Large intestine (tissue), 3 donors: ENCODE measurements around the gene ZIM2. TPM values are rescaled to one million over a fixed set of nuclear protein-coding genes. Genes with fewer than 3 reads are reported as not detected.
A peak's percentile ranks its signal among the peaks of the same experiment; 100 is the strongest.
"Not testable (repeated sequence)": the region's sequence is repeated elsewhere in the genome, so short reads cannot be mapped to it uniquely, and the experiment has no call there.

ENCODE experiments used
- DNase-seq, 2 donors: peaks; one replicate each; pipeline versions ENCODE4 v3.0.0 to v3.0.0-alpha.2; 2013
- H3K27ac ChIP-seq: one replicate; pipeline ENCODE4 v1.5.1; 2013; ENCODE audit warnings: low read length
- H3K27me3 ChIP-seq: 2 replicates; pipeline ENCODE4 v1.6.1; 2013; ENCODE audit warnings: low read length; ENCODE audit not compliant: control insufficient read depth, insufficient read depth
- H3K36me3 ChIP-seq: 2 replicates; pipeline ENCODE4 v1.6.1; 2013; ENCODE audit warnings: low read length; ENCODE audit not compliant: control insufficient read depth, insufficient read depth
- H3K4me1 ChIP-seq: one replicate; pipeline ENCODE4 v1.6.1; 2013; ENCODE audit warnings: low read length; ENCODE audit not compliant: control insufficient read depth, insufficient read depth
- H3K4me3 ChIP-seq: one replicate; pipeline ENCODE4 v1.5.1; 2013; ENCODE audit warnings: low read length
- H3K9me3 ChIP-seq: one replicate; pipeline ENCODE4 v1.6.1; 2013; ENCODE audit warnings: mild to moderate bottlenecking, low read depth, low read length, moderate library complexity; ENCODE audit not compliant: control insufficient read depth
- WGBS: methylation state at CpG from one replicate; pipeline ENCODE4 v1.1.5; 2013; ENCODE audit warnings: low lambda C conversion rate; ENCODE audit not compliant: insufficient coverage; 5-methylcytosine and 5-hydroxymethylcytosine counted together
- polyA plus RNA-seq: library from polyadenylated mRNA; unstranded; fragments of 120-200 nt; gene quantifications from one replicate; pipeline ENCODE4 v1.2.1, GENCODE V29; 2013

Gene ZIM2
- polyA plus RNA-seq, 1 donor = 1.3 TPM

DNA sequence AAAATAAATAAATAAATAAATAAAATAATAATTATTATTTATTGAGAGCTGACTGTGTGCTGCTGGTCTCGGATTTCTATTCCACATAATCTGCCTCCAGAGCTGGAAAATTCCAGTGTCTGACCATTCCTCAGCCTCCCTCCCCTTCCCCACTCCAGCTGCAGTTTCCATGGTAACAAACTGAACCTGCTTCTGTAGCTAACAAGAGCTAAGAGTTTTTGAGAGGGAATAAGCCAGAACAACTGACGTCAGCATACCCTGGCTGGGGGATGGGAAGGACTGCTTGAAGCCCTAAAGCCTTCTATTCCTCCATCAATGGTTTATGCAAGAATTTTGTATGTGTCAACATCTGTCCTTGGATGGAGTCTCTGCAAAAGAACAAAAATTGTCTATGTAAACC is 26.0 kb upstream of the ZIM2 start:
- Histone ChIP-seq H3K4me3 (no peak overlapping the region), H3K9me3 (peaks cover 8% of the 10 kb centered on the region), H3K4me1 (no peaks in the 10 kb centered on the region), H3K27me3 (peaks cover 5% of the 10 kb centered on the region), H3K27ac (no peak overlapping the region), H3K36me3 (no peaks in the 10 kb centered on the region)
- WGBS = no CpG with 5 or more reads among the region's 2 CpGs
- DNase-seq = peak; percentile 23 to 25

GRCh38 chr19:56864443-56865125 is 24.1 kb upstream of the ZIM2 start:
- no peak for DNase-seq
- Histone ChIP-seq H3K27me3 (peaks cover 5% of the 10 kb centered on the region), H3K4me1 (no peaks in the 10 kb centered on the region), H3K27ac (no peak overlapping the region), H3K9me3 (peaks cover 8% of the 10 kb centered on the region), H3K4me3 (no peak overlapping the region), H3K36me3 (no peaks in the 10 kb centered on the region)
- 80% methylated on average over 4 of the region's 50 CpGs for WGBS

GRCh38 chr19:56862741-56863140 is 22.2 kb upstream of the ZIM2 start:
- Histone ChIP-seq H3K4me1 (no peaks in the 10 kb centered on the region), H3K9me3 (peaks cover 8% of the 10 kb centered on the region), H3K27me3 (peaks cover 5% of the 10 kb centered on the region), H3K36me3 (no peaks in the 10 kb centered on the region), H3K27ac (no peak overlapping the region), H3K4me3 (no peak overlapping the region)
- WGBS = no CpG with 5 or more reads among the region's 4 CpGs
- no peak for DNase-seq

- WGBS = no CpG with 5 or more reads among the region's 10 CpGs
- H3K4me3 ChIP-seq, H3K9me3 ChIP-seq, H3K27ac ChIP-seq, H3K4me1 ChIP-seq, H3K27me3 ChIP-seq, H3K36me3 ChIP-seq, DNase-seq: not testable (repeated sequence)
These were observed 19.9 kb upstream of the ZIM2 start for GRCh38 chr19:56860409-56860808.

DNA sequence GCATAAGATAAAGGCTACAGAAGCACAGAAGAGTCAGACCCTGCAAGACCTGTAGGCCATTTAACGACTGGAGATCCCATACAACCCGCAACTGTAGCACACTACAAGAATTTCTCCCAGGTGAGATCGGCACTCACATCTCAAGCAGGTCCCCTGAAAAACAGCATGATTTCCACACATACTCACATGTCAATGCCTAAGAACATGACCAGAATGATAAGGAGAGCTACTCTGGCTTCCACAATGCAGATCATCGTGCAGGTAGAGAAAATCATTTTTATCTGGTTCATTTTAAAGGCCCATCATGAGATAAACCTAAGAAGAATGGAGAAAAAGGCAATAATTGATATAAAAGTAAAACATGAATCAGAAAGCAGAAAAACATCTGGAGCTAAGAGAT is 17.5 kb upstream of the ZIM2 start:
- Histone ChIP-seq H3K36me3 (no peaks in the 10 kb centered on the region), H3K4me1 (no peaks in the 10 kb centered on the region), H3K27ac (no peak overlapping the region), H3K4me3 (no peak overlapping the region), H3K27me3 (no peaks in the 10 kb centered on the region), H3K9me3 (no peaks in the 10 kb centered on the region)
- 89% methylated on average over 1 of the region's 4 CpGs for WGBS
- DNase-seq = no peak

GRCh38 chr19:56856822-56857221 is 16.3 kb upstream of the ZIM2 start:
- H3K27ac ChIP-seq = no peak overlapping the region
- no peaks in the 10 kb centered on the region for H3K9me3 ChIP-seq
- H3K4me1 ChIP-seq = no peaks in the 10 kb centered on the region
- H3K36me3 ChIP-seq = no peaks in the 10 kb centered on the region
- 78% methylated on average over 3 of the region's 3 CpGs for WGBS
- H3K4me3 ChIP-seq = no peak overlapping the region
- no peaks in the 10 kb centered on the region for H3K27me3 ChIP-seq
- DNase-seq = no peak

GRCh38 chr19:56852361-56852760 is 11.8 kb upstream of the ZIM2 start:
- not testable (repeated sequence) for H3K9me3 ChIP-seq, H3K4me3 ChIP-seq, DNase-seq, H3K36me3 ChIP-seq, H3K27me3 ChIP-seq, H3K4me1 ChIP-seq, H3K27ac ChIP-seq
- WGBS = no CpG with 5 or more reads among the region's 2 CpGs

DNA sequence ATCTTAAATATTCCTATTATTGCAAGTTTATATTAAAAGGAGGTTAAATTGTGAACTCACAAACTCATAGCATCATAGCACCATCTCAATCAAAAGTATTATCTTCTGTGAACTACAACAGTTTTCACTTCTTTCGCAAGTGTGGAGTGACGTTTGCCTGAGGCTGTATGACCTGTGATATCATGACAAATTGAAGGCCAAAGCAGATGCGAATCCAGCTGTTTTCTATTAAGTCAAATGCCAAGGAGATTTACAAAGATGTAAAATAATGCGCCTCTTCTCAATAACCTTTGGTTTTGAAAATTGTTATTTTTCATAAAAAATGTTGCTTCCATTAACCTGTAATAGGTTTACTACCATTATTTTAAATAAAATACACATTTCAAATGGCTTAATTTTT is 7.6 kb upstream of the ZIM2 start:
- 87% methylated on average over 3 of the region's 4 CpGs for WGBS
- no peaks in the 10 kb centered on the region for H3K27me3 ChIP-seq

DNA sequence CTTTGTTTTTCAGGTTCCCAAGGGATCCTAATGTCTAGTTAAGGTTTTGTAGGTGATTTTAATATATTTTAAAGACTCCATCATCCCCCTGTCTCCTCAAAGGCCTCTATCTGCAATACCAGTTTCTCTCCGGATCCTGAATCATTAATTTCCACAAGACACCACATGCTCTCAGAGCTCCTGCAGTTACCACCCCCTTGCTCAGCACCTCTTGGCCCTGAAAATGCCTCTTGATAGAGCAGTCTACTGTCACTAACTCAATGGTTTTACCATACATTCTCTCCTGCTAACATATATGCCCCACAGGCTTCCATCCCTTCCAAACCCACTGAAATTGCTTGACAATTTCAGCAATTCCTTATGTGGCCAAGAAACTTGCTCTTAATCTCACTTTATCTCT is 1.9 kb upstream of the ZIM2 start:
- no peak overlapping the region for H3K27ac ChIP-seq
- H3K4me3 ChIP-seq = no peak overlapping the region
- H3K4me1 ChIP-seq = no peaks in the 10 kb centered on the region
- peaks cover 24% of the 10 kb centered on the region for H3K9me3 ChIP-seq
- H3K36me3 ChIP-seq = no peaks in the 10 kb centered on the region
- no CpG with 5 or more reads among the region's 1 CpG for WGBS
- DNase-seq = no peak
- H3K27me3 ChIP-seq = peaks cover 12% of the 10 kb centered on the region

More for the DNA sequence above, 7.6 kb upstream of the ZIM2 start:
- no peaks in the 10 kb centered on the region for H3K9me3 ChIP-seq
- H3K4me1 ChIP-seq = no peaks in the 10 kb centered on the region
- no peaks in the 10 kb centered on the region for H3K36me3 ChIP-seq
- DNase-seq = no peak
- no peak overlapping the region for H3K4me3 ChIP-seq
- no peak overlapping the region for H3K27ac ChIP-seq

- no peaks in the 10 kb centered on the region for H3K36me3 ChIP-seq
- H3K4me1 ChIP-seq = no peaks in the 10 kb centered on the region
- H3K4me3 ChIP-seq = peak overlapping the region; percentile 62
- H3K9me3 ChIP-seq = peaks cover 26% of the 10 kb centered on the region
- H3K27me3 ChIP-seq = peaks cover 12% of the 10 kb centered on the region
- no peak overlapping the region for H3K27ac ChIP-seq
- no peak for DNase-seq
- WGBS = no CpG with 5 or more reads among the region's 12 CpGs
These were observed 642 bp upstream of the ZIM2 start for GRCh38 chr19:56841193-56841543.
